DMS153 (cell line): ENCODE results near the gene LMCD1.

Experiments
- DNase-seq: peaks from one replicate; lab custom pipeline; 2025; lab: John Stamatoyannopoulos, UW

Gene LMCD1

GRCh38 chr3:8506571-8507061, 5.0 kb downstream of the LMCD1 start:
- DNase-seq = no peak

- DNase-seq = no peak
Observed at GRCh38 chr3:8507496-8507895, 5.9 kb downstream of the LMCD1 start.

GRCh38 chr3:8509961-8510360, 8.3 kb downstream of the LMCD1 start:
- no peak for DNase-seq

- no peak for DNase-seq
Observed at GRCh38 chr3:8512234-8512633, 10.6 kb downstream of the LMCD1 start.

GRCh38 chr3:8516047-8516661, 14.5 kb downstream of the LMCD1 start:
- DNase-seq = no peak

GRCh38 chr3:8516783-8517182, 15.2 kb downstream of the LMCD1 start:
- no peak for DNase-seq

- DNase-seq = no peak
Observed at GRCh38 chr3:8517487-8517886, 15.9 kb downstream of the LMCD1 start.

- no peak for DNase-seq
Observed at GRCh38 chr3:8518138-8518537, 16.5 kb downstream of the LMCD1 start.

GRCh38 chr3:8519156-8519555, 17.5 kb downstream of the LMCD1 start:
- DNase-seq = no peak

- DNase-seq = no peak
Observed at GRCh38 chr3:8519774-8520448, 18.3 kb downstream of the LMCD1 start.

- DNase-seq = no peak
Observed at GRCh38 chr3:8520816-8521403, 19.3 kb downstream of the LMCD1 start.

GRCh38 chr3:8523041-8523440, 21.4 kb downstream of the LMCD1 start:
- no peak for DNase-seq

- DNase-seq = no peak
Observed at GRCh38 chr3:8524249-8524648, 22.6 kb downstream of the LMCD1 start.

GRCh38 chr3:8524656-8525399, 23.2 kb downstream of the LMCD1 start:
- DNase-seq = no peak

GRCh38 chr3:8525893-8526292, 24.3 kb downstream of the LMCD1 start:
- DNase-seq = no peak

GRCh38 chr3:8529181-8529637, 27.6 kb downstream of the LMCD1 start:
- DNase-seq = no peak

GRCh38 chr3:8529738-8530525, 28.3 kb downstream of the LMCD1 start:
- DNase-seq = no peak

GRCh38 chr3:8530581-8530980, 29.0 kb downstream of the LMCD1 start:
- DNase-seq = no peak

- no peak for DNase-seq
Observed at GRCh38 chr3:8532251-8532871, 30.7 kb downstream of the LMCD1 start.

GRCh38 chr3:8536096-8537056, 34.8 kb downstream of the LMCD1 start:
- no peak for DNase-seq
